Esophagus mucosa (tissue), 1 donor: ENCODE measurements around the gene CPA4. TPM values are rescaled to one million over a fixed set of nuclear protein-coding genes. Genes with fewer than 3 reads are reported as not detected.
A peak's percentile ranks its signal among the peaks of the same experiment; 100 is the strongest.

Experiments
- ATAC-seq: fragments of 200-7000 bp; cut with Tn5 transposase; one replicate; pipeline ENCODE4 v1.9.1; 2020
- total RNA-seq: library from RNA; stranded (reverse); gene quantifications from one replicate; pipeline ENCODE4 v1.2.4, GENCODE V29; 2023
- donor health status: DM: yes; HTN: yes; CAD: no.

Gene CPA4
- total RNA-seq, 1 donor from 2014 or later, result 9.4 TPM

DNA sequence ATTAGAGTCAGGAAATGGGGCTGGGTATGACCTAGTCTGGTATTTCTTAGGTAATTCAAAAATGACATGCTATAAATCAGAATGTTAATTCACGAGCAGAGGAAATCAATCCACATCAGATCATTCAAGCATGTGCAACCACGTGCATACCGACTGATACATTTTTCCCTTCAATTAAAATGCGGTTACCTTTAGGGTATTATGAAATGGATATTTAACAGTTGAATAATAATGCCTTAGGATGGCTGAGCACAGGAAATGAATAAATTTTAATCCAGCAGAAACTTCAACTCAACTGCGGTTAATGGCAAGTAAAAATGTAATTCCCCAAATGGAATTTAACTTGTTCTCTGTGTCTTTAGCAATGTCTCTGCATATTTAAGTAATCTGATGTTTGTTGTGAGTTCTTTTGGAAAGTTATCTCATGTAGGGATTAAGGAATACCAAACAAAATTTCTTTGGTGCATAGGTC lies 17.1 kb upstream of the CPA4 start:
- ATAC-seq, result no peak

DNA sequence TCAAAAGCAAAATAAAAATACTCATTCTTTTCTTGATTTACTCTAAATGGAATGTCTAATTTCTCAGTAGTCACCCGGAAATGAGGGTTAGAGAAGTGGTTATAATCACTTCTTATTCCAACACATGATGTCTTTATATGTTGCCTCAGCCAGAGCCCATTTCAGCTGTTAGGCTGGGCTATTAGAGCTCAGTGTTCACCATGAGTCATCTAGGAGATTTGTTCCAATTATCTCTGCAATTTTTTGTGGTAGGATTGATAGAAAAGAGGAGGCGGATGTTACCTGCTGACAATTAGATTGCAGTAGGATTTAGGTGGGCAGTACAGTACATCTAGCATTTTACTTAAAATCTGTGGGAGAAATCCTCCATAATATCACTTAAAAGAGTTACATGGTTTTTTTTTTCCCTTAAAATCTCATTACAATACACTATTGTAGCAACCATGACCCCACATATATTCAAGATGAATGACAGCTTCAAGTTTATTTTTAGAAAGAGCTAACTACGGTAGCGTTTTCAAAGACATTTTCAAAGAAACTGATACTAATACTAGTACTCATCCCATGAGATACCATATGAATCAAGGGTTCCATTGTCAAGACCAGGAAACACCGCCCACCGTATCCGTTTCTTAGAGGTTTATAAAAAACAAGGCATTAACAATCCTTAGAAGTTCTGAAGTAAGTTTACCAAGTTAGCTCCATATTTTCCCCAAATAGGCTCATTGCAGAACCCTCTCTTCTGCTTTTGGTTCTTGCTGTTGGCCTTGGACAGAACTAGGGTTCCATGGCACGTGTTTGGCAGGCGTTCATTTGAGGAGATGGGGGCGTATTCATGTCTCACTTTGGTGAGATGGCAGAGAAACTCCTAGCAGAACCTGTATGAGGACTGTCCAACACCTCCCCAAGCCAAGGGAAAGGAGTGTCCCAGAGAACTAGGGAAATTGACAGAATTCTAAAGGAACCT lies 15.9 kb upstream of the CPA4 start:
- peak; percentile 31 for ATAC-seq

DNA sequence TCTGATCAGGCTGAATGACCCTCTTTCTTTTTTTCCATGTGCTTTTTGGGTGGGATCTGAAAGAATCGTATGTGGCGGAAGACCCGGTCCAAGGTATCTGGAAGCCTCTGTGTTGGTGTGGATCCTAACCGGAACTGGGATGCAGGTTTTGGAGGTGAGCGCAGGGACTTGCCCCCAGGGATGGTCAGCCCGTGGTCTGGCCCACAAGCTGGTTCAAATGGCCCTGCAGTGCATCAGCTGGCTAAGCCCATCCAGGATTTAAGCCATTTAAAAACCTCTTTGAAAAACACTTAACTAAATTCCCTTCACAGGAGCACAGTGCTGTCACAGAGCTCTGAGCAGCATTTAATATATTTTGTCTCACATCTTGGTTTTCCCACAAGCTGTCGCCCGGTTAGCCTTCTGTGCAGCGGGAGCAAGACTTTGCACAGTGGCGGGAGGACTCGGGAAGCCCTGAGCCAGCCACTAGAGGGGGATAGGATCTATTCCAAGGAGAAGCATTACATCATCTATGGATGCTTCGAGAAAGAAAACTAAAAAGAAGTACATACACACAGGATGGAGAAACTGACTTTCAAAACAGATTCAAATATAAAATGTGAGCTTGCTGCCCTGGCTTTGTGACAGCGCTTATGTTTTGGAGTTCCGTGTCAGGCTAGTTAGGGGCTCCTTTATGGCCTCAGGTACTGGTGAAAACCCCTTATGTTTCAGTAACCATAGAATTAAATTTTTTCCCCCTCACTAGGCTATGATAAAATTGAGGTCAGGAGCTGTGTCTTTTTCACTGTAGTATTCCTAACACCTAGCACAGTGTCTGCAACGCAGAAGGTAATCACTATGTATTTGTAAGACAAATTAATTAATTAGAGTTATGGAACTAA lies 15.0 kb upstream of the CPA4 start:
- ATAC-seq, result no peak

DNA sequence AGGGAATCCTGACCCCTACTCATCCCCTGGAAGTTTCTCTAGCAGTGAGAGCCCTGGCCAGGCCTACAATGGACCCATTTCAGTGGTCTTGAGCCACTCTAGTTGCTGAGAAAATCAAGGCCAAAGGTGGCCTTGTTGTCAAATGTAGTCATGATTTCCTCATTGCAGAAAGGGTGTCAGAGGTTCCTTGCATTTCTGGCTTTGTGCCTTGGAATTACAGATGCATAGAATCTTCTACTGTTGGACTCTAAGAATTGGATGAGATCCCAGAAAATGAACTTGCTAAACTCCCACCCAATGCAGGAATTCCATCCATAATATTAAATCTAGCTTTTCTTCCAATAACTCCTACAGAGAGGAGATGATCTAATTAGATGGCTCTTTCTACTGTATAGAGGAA lies 14.1 kb upstream of the CPA4 start:
- no peak for ATAC-seq

DNA sequence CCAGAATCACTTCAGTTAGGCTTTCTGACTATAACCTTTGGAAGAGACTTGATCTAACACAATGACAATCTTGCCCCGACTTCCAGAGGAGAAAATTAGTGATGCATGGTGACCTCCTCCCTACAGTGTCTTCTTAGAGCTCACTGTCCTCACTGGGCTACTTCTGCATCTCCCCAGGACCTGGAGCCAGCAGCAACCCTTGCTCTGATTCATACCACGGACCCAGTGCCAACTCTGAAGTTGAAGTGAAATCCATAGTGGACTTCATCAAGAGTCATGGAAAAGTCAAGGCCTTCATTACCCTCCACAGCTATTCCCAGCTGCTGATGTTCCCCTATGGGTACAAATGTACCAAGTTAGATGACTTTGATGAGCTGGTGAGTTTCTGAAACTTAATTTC lies 13.7 kb upstream of the CPA4 start:
- ATAC-seq, result no peak

DNA sequence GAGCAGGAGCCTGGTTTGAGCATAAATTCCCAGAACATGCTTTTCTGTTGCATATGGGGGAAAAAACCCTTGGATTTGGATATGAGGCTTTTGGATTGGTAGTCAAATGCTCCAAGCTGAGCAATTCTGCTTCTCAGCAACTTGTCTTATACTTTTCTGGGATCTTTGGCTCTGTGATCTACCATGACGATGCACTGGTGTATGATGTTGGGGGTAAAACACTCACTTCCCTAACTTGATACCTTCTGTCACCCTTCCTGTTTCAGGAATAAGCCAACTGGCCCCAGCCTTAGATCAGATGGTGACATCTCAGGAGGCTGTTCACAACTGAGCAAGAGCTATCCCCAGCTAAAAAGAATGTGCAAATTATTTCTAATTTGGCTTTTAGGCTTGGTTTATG lies 13.1 kb upstream of the CPA4 start:
- no peak for ATAC-seq

DNA sequence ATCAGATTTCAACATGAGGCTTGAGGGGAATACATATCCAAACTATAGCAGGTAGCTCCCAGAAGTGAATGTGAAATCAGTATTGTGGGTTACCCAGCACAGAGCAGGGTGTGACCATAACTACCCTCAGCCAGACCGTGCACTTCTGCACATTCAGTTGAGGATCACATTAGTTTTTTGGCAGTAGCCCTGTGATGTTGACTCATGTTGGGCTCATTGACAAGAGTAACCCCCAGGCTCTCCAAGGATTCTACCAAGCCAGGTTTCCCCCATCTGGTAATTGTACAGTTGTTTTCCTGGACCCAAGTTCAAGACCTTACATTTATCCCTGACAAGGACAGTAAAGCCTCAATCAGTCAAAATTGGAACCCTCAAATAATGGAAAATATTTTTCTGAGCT lies 11.7 kb upstream of the CPA4 start:
- peak; percentile 88 for ATAC-seq

DNA sequence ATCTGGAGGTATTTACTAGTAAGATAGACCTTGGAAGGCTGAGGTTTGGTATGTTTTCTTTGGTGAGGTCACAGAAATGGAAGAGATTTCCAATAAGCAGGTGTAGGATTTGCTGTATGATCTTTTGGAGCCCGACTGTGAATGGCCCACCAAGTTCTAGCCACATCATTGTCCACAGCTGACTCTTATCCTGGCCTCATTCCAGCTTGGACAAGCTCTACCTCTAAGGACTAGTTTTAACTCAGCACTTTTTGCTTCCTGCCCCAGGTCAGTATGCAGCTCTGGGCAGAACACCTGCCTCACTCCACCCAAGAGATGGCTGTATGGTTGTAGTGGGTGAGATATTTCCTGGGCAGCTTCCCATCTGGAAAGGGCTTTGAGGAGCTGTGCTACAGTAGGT lies 6.1 kb upstream of the CPA4 start:
- ATAC-seq, result peak; percentile 27

DNA sequence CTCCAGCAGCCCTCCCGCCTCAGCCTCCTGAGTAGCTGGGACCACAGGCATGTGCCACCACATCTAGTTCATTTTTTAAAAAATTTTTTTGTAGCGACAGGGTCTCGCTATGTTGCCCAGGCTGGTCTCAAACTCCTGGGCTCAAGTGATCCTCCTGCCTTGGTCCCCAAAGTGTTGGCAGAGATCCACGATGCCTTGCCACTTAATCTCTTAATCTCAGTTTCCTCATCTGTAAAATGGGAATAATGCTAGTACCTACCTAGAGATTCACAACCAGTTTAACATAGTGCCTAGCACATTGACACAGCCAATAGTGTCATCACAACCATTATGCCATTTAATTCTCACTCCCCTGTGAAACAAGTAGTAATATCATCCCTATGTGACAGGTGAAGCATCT lies 4.8 kb upstream of the CPA4 start:
- ATAC-seq, result no peak

DNA sequence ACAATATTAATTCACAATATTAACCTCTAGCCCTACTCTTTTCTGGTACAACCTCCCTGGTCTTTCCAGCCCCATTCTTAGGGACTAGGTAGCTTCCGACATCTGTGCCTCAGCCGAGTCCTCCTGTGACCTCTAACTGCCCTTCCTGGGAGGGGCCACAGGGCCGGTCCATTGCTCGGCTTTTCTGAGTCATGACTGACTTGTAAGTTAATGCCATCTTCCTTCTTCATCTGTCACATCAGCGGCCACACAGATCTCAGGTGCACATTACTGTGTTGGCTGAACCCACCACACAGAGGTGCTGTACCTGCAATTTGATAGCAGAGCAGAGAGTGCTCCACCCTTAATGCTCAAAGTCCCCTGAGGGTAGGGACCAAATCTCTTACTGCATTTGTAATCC lies 4.1 kb upstream of the CPA4 start:
- peak; percentile 64 for ATAC-seq

DNA sequence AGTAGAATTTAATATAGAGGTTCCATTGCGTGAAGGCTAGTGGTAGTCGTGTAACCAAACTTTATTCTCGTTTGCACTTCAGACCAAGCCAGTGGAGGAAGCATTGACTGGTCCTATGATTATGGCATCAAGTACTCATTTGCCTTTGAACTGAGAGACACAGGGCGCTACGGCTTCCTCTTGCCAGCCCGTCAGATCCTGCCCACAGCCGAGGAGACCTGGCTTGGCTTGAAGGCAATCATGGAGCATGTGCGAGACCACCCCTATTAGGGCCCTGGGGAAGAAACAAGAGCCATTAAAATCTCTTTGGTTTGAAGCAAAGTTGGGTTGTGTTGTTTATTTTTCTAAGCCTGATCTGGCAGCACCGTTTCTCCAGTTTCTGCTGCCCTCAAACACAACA lies 3.5 kb upstream of the CPA4 start:
- no peak for ATAC-seq

DNA sequence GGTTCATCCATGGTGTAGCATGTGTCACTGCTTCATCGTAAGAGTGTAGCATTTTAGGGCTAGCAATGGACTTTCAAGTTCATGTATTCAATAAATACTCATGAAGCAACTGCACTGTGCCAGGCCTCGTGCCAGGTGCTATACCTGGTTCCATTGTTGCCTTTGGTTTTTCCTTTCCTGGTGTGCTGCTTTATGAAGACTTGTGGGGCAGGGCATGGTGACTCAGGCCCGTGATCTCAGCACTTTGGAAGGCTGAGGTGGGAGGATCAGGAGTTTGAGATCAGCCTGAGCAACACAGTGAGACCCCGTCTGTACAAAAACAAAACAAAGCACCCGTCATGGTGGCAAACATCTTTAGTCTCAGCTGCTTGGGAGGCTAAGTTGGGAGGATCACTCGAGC lies 2.2 kb upstream of the CPA4 start:
- peak; percentile 72 for ATAC-seq

DNA sequence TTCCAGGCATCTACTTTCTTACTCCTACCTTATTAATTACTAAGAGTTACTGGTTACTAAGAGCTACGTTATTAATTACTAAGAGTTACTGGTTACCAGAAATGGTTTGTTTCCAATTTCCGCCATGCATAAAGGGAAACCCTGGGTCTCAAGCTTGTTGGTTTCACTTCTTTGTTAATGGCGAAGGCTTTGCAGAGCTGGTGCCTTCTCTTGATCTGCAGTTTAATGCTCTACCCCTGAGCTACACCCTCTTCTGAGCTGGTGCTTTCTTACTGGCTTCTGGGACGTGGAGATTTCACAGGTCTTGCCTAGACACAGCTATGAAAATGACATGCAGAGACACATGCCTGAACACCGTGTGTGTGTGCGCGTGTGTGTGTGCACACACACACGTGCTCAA lies 560 bp downstream of the CPA4 start:
- peak; percentile 69 for ATAC-seq

DNA sequence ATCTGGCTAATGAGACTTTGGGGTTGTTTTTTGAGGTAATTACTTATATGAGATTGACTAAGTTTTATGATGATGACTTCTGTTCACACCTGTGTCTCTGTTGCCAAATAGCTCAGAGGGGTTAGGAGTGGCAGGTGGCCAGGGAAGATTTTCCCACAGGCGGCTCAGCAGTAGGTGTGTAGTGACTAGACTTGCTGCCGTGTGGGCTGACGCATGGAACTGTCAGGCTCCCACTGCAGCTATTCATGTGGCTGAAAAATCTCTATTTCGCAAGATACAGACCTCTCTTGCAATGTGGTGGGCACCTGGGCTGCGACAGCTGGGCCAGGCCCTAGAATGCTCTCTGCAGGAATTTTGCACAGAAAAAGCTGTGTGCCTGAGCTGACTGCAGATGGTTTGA lies 1.4 kb downstream of the CPA4 start:
- ATAC-seq, result peak; percentile 80

DNA sequence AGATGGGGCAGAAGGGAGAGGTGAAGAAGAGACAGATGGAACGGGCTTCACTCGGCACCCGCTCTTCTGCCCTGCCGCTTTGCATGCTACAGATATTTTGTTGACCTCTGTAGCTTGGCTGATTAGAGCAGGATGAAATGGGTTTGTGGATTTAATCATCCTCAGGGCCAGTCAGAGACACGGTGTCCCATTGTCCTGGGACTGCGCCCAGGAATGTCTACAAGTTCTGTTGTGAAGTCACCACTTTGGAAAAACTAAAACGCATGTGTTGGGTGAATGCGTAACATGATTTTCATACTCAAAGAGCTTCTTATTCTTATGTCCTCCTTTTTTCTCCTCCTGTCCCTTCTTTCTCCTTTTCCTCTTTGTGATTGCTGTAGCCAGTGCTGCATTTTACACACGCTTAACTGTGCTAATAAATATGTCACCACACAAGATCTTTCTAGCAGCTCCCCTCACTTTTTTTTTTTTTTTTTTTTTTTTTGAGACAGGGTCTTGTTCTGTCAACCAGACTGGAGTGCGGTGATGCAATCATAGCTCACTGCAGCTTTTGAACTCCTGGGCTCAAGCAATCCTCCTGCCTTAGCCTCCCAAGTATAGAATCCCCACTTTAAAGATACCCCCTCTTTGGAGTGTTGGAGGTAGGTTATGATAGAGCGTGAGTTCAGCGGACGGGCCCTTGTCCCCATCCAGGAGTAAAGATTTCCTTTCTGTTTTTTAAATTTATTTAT lies 3.4 kb downstream of the CPA4 start:
- no peak for ATAC-seq

DNA sequence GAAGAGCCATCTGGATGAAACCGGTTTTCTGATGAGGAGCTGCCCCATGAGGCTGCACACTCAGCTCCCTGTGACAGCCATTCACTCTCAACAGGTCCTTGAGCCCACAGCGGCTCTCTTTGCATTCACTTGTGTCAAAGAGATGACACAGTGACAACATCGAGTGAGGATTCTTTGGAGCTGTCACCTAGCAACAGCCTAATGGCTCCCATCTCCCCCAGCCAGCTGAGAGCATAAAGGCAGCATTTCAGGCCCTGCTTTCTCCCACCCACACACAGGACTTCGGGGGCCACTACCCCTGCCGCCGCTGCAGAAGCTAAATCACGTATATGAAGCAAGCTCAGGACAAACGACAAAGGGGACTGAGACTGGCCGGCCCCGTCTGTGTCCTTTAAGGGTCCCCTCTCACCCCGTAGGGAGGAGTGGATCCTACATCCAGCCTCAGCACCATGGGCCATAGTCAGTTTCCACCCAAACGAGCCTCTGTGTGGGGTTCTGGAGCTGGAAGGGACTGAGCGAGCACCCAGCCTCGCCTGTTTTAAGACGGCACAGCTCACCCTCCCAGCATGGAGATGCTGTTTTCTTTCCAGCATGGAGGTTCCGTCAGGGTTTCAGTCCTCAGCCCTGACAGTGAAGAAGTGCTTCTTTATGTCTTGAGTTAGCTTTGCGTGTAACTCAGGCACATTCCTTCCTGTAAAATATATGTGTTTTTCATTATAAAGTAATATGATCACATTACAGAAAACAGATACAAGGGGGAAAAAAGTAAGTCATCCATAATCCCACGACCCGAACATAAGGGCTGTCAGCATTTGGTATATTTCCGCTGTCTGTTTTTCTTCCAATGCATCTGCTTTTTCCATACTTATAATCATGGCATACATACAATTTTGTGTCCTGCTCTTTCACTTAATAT lies 4.9 kb downstream of the CPA4 start:
- no peak for ATAC-seq

DNA sequence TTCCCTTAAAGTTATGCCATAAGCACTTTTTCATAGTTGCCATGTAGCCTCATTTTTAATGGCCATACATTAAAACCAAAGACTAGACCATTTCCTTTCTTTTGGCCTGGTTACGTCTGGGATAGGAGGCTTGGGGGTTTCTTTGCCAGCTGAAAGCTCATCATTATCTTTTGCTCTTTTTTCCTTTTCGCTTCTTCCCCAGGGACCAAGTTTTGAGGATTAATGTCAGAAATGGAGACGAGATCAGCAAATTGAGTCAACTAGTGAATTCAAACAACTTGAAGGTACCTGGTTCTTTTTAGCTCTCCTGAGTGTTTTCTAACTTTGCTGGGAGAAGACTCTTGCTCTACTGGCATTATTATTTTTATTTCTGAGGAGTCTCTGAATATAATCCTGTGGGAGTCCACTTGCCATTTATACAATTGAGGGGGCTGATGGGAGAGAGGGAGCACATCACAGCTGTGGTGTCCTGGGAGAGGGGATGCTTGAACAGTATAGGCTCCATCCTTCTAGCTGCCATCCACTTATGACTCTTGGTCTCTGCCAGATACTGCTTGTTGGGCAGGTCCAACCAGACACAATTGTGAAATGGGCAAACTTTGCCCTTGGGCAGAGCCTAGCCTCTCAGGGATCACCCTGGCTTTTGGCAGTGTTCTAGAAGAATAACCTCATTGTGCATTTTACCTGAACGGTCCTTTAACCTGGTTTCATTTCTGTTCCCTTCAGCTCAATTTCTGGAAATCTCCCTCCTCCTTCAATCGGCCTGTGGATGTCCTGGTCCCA lies 5.8 kb downstream of the CPA4 start:
- ATAC-seq, result peak; percentile 88

DNA sequence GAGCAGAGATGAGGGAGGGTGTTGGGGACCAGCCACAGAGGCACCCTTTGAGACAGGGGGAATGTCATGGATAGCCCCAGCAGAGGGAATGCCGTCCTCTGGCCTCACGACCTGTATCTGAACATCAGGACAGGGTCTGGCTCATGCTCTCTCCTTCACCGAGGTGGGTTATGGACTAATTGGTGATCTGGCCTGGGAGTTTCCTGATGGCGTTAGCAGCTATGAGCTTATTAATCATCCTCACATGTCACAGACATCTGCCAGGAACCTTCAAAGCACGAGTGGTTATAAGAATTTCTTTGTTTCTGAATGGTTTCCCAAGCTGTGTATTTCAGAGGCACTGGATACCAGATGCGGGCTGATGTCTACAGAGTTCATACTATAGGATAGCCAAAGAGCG lies 6.9 kb downstream of the CPA4 start:
- peak; percentile 11 for ATAC-seq

DNA sequence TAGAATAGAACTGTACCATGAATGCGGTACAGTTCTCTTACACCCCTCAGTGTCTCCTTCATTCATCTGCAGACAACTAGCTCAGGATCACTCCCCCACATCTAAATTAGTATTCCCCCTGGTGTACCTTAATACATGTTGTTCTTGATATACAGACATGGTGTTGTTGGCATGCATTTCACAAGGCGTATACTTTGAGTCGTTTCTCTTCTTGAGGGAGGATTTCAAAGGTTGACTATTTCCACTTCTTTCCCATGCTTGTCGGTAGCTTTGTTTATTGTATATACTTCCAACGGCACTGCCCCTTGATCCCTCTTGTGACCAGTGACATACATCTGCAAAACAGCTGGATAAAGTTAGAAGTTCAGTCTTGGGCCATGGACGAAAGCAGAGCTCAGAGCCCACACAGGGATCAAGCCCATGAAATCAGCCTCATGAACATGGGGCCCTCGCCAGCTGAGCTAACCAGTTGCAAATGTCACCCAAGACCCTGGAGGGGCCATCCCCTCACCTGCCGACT lies 8.6 kb downstream of the CPA4 start:
- no peak for ATAC-seq

DNA sequence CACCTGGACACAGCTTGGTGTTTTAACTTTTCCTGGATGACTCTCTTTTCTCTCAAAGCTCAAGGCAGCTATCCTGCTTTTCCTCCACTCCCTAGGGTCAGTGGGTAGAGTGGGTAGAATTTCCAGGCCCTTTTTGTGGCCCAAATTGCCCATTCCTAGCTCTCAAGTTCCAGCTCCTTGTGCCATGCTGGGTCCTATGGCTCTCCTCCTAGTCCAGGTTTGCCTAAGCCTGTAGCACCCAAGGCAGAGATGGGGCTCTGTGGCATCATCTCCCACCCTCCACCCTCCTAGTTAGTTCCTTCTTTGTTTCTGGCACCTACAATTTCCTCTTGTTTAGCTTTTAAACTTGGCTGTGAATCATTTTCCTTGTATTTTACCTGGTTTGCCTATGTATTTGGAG lies 9.7 kb downstream of the CPA4 start:
- no peak for ATAC-seq

DNA sequence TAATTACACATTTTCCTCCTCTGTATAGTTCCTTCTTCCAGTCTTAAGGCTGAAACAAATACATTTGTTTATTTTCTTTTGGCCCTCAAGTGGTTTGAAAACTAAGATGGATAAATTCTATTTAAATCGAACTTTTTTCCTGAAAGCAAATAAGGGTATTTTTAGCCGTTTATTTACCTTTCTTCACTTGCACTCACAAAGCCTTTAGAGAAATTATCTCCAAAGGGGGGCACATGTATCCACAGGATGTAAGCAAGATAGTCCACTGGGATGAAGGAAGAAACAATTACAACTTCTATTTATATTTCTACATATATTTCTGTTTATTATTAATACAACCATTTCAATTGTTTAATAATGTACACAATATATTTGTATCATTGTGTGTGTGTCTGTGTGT lies 10.2 kb downstream of the CPA4 start:
- no peak for ATAC-seq
